ENCODE results near the gene REXO4. TPM values are rescaled to one million over a fixed set of nuclear protein-coding genes. Genes with fewer than 3 reads are reported as not detected.

REXO4 gene
- total RNA-seq, 4 donors from 2014 or later = 11.2 to 29.9 (median 18.1) TPM

DNA sequence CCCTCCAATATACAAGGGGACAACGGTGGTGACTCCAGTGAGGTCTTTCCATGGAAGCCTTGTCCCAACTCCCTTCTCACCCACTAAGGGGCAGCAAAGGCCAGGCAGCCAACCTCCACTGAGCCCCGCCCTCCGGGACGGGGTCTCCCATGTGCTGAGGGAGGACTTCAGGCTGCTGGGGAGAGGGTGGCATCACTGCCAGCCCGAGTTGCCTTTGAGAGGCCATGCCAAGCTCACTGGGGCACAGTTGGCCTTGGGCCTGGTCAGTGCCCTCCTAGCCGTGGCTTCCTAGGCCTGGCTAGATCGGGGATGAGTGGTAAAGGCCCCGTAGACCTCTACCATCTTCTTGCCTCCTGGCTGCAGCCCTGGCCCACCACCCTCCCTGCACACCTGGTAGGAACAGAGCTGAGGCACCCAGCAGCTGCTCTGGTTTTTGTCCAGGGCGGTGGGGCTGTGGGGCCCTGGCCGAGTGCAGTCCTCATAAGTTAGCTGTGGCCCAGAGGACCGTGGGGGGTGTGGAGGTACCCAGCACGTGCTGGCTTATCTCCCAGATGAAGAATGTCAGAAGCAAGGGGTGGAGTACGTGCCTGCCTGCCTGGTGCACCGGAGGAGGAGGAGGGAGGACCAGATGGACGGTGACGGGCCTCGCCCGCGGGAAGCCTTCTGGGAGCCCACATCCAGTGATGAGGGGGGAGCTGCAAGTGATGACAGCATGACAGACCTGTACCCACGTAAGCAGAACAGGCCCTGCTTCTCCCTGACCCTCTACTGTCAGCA is 58.2 kb downstream of the REXO4 start:
- WGBS, 2 donors (ENCODE audit: low coverage in 1 of 2) = 30 to 40% methylated on average over 1 to 8 of the region's 20 CpGs
- H3K4me3 ChIP-seq = no peak overlapping the region
- peaks cover 0 to 51% (median 23%) of the 10 kb centered on the region in 3 donors for H3K4me1 ChIP-seq
- peaks cover 0 to 61% of the 10 kb centered on the region in 2 donors for H3K36me3 ChIP-seq
- TF ChIP-seq EP300 (IDR thresholded peaks at IDR 0.05) = no peak
- TF ChIP-seq, protein P1, sequence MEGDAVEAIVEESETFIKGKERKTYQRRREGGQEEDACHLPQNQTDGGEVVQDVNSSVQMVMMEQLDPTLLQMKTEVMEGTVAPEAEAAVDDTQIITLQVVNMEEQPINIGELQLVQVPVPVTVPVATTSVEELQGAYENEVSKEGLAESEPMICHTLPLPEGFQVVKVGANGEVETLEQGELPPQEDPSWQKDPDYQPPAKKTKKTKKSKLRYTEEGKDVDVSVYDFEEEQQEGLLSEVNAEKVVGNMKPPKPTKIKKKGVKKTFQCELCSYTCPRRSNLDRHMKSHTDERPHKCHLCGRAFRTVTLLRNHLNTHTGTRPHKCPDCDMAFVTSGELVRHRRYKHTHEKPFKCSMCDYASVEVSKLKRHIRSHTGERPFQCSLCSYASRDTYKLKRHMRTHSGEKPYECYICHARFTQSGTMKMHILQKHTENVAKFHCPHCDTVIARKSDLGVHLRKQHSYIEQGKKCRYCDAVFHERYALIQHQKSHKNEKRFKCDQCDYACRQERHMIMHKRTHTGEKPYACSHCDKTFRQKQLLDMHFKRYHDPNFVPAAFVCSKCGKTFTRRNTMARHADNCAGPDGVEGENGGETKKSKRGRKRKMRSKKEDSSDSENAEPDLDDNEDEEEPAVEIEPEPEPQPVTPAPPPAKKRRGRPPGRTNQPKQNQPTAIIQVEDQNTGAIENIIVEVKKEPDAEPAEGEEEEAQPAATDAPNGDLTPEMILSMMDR (IDR thresholded peaks at IDR 0.05) = peak in 1 of 4 experiments; percentile 5
- no peak for ATAC-seq
- H3K9me3 ChIP-seq = no peaks in the 10 kb centered on the region
- no peak overlapping the region for H3K27ac ChIP-seq
- H3K27me3 ChIP-seq = no peaks in the 10 kb centered on the region

DNA sequence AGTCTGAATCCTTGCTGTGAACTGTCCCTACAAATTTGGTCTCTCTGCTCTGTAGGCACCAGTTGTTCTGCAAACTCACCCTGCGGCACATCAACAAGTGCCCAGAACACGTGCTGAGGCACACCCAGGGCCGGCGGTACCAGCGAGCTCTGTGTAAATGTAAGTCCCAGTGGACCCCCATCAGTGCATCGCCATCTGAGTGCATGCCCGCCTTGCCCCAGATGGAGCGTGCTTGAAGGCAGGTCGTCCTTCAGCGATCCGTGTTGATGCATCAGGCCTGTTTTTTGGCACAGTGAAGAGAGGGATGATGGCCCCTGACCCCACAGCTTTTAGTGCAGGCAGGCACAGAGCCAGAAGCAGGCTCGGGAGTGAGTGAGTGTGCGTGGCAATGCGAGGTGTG is 60.2 kb downstream of the REXO4 start:
- 82 to 100% methylated on average over 1 to 3 of the region's 14 CpGs for WGBS, 2 donors (ENCODE audit: low coverage in 1 of 2)
- Histone ChIP-seq H3K4me1 (peaks cover 0 to 51% (median 23%) of the 10 kb centered on the region in 3 donors), H3K27ac (peak overlapping the region in 1 of 4 donors; percentile 84), H3K36me3 (peaks cover 0 to 59% of the 10 kb centered on the region in 2 donors), H3K9me3 (no peaks in the 10 kb centered on the region), H3K27me3 (no peaks in the 10 kb centered on the region), H3K4me3 (no peak overlapping the region)
- TF ChIP-seq POLR2A (IDR thresholded peaks at IDR 0.05) = no peak
- TF ChIP-seq, protein P1 (IDR thresholded peaks at IDR 0.05) = no peak
- TF ChIP-seq POLR2AphosphoS5 (IDR thresholded peaks at IDR 0.05) = no peak
- no peak for TF ChIP-seq EP300 (IDR thresholded peaks at IDR 0.05)
- ATAC-seq = no peak

- peak; percentile 96 for ATAC-seq
- no peaks in the 10 kb centered on the region for H3K27me3 ChIP-seq
- no peak for TF ChIP-seq EP300 (IDR thresholded peaks at IDR 0.05)
- TF ChIP-seq POLR2A (IDR thresholded peaks at IDR 0.05) = peak; percentile 72 to 83
- TF ChIP-seq POLR2AphosphoS5 (IDR thresholded peaks at IDR 0.05) = peak; percentile 77
- TF ChIP-seq, protein P1 (IDR thresholded peaks at IDR 0.05) = peak in 1 of 4 experiments; percentile 5
- H3K27ac ChIP-seq = peak within 1 kb of the TSS in 3 of 4 donors; percentile 84 to 86 (median 84)
- WGBS, 2 donors (ENCODE audit: low coverage in 1 of 2) = 0% methylated on average over 5 of the region's 78 CpGs; no CpG with 5 or more reads in 1 of the 2 donors
- H3K4me3 ChIP-seq = peak within 1 kb of the TSS; percentile 62 to 86
- no peaks in the 10 kb centered on the region for H3K9me3 ChIP-seq
- peaks cover 0 to 59% of the 10 kb centered on the region in 2 donors for H3K36me3 ChIP-seq
- H3K4me1 ChIP-seq = peaks cover 0 to 48% (median 23%) of the 10 kb centered on the region in 3 donors
Measured at GRCh38 chr9:133356391-133357091, 61.3 kb downstream of the REXO4 start, which contains the start of the genes SURF1 and SURF2. SURF1 (minus strand) TSS chr9:133356487; CDS start chr9:133356453, 34 bp downstream. SURF2 (plus strand) TSS chr9:133356550; CDS start chr9:133356593, 43 bp downstream.

Other genes starting within 250 kb of the REXO4 start
- gene OBP2B, start 208.8 kb downstream of the REXO4 start, total RNA-seq = not detected
- gene ABO, start 142.8 kb downstream of the REXO4 start, total RNA-seq = 1 to 10 TPM in 2 of 4 donors, under 1 TPM in 2; 0.47 to 10.0 (median 0.91) TPM
- 10 to 100 TPM; 22.5 to 36.3 (median 25.8) TPM for gene SURF6, start 81.8 kb downstream of the REXO4 start, total RNA-seq
- gene MED22, start 69.9 kb downstream of the REXO4 start, total RNA-seq = 10 to 100 TPM; 25.1 to 47.3 (median 37.8) TPM
- 1,000 to 10,000 TPM; 1,385 to 2,320 (median 1,660) TPM for gene RPL7A, start 69.8 kb downstream of the REXO4 start, total RNA-seq
- 10 to 100 TPM; 46.0 to 53.4 (median 49.8) TPM for gene SURF1, start 61.5 kb downstream of the REXO4 start, total RNA-seq
- 10 to 100 TPM; 11.2 to 16.3 (median 15.3) TPM for gene SURF2, start 61.5 kb downstream of the REXO4 start, total RNA-seq
- 100 to 1,000 TPM in 3 of 4 donors, 10 to 100 TPM in 1; 78.1 to 139 (median 108) TPM for gene SURF4, start 42.0 kb downstream of the REXO4 start, total RNA-seq
- gene STKLD1, start 41.6 kb downstream of the REXO4 start, total RNA-seq = 1 to 10 TPM in 1 of 4 donors, under 1 TPM in 1, not detected in 2; 0.93 to 1.3 TPM
- gene ADAMTS13, start 4.4 kb upstream of the REXO4 start, total RNA-seq = 1 to 10 TPM in 3 of 4 donors, under 1 TPM in 1; 0.94 to 2.7 (median 2.1) TPM
- gene CACFD1, start 42.0 kb upstream of the REXO4 start, total RNA-seq = 10 to 100 TPM; 15.3 to 22.3 (median 16.0) TPM
- 10 to 100 TPM in 1 of 4 donors, 1 to 10 TPM in 3; 1.7 to 11.8 (median 5.2) TPM for gene SLC2A6, start 61.1 kb upstream of the REXO4 start, total RNA-seq
- not detected for gene MYMK, start 106.9 kb upstream of the REXO4 start, total RNA-seq
- gene ADAMTSL2, start 116.7 kb upstream of the REXO4 start, total RNA-seq = 1 to 10 TPM; 2.0 to 5.8 (median 3.1) TPM
- not detected for gene FAM163B, start 191.4 kb upstream of the REXO4 start, total RNA-seq
- gene DBH, start 218.4 kb upstream of the REXO4 start, total RNA-seq = not detected

All from gastroesophageal sphincter (tissue), 4 donors.